NCI-H69 (cell line): ENCODE results near the gene EIF2AK2.

ENCODE experiments used
- DNase-seq: peaks from one replicate; lab custom pipeline; 2025; lab: John Stamatoyannopoulos, UW

EIF2AK2 gene

DNA sequence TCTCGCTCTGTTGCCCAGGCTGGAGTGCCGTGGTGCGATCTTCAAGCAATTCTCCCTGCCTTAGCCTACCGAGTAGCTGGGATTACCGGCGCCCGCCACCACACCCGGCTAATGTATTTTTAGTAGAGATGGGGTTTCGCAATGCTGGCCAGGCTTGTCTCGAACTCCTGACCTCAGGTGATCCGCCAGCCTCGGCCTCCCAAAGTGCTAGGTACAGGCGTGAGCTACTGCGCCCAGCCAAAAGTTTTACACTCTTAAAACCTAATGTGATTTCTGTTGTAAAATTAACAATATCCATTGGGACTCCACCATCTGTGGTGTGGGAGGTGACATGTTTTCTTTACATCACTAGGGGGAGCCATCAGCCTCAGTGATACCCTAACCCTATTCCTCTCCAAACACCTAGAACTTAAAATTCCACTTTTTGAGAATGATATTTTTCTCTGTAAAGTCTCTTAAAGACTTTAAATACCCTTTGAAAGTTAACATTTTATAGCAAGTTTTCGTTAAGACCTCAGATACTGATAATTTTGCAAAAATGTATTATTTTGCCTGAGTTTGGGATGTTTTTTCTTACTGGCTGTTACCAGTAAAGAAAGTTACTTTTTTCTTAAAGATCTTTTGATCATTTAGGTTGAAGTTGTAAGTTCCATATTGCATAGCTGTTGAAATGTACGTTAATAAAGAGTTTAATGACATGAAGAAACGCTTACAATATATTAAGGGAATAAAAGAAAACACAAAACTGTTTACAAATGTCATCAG, 11.6 kb upstream of the EIF2AK2 start:
- peak; percentile 47 for DNase-seq

- DNase-seq: no peak
Measured at GRCh38 chr2:37167636-37168180, 10.9 kb upstream of the EIF2AK2 start.

DNA sequence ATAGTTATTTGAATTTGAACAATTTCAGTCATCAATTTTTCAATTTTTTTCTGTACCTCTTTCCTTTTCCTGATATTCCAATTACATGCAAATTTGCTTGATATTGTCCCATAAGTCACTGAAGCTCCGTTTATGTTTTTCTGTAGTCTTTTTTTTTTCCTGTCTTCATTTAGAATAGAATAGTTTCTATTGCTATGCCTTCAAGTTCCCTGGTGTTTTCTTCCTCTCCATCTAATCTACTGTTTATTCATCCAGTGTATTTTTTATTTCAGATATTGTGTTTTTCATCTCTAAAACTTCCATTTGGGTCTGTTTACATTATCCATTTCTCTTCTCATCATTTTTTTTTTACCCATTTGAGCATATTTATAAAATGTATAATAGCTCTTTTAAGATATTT, 8.0 kb upstream of the EIF2AK2 start:
- no peak for DNase-seq

- peak; percentile 46 for DNase-seq
Measured at GRCh38 chr2:37156071-37156856, 516 bp downstream of the EIF2AK2 start.

DNA sequence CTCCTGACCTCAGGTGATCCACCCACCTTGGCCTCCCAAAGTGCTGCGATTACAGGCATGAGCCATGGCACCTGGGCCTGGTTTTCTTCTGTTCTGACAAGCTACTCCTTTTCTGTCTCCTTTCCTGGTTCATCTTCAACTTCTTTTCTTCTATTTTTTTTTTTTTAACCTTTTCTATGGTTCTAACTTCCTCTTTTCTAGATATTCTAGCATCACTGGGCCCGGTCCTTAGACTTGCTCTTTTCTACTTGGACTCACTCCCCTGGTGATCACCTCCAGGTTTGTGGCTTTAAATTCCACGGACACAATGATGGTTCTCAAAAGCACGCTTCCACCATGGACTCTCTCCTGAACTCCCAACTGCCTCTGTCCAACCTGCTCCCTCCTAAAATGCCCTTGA, 2.0 kb downstream of the EIF2AK2 start:
- no peak for DNase-seq

GRCh38 chr2:37153224-37153623, 3.6 kb downstream of the EIF2AK2 start:
- no peak for DNase-seq

DNA sequence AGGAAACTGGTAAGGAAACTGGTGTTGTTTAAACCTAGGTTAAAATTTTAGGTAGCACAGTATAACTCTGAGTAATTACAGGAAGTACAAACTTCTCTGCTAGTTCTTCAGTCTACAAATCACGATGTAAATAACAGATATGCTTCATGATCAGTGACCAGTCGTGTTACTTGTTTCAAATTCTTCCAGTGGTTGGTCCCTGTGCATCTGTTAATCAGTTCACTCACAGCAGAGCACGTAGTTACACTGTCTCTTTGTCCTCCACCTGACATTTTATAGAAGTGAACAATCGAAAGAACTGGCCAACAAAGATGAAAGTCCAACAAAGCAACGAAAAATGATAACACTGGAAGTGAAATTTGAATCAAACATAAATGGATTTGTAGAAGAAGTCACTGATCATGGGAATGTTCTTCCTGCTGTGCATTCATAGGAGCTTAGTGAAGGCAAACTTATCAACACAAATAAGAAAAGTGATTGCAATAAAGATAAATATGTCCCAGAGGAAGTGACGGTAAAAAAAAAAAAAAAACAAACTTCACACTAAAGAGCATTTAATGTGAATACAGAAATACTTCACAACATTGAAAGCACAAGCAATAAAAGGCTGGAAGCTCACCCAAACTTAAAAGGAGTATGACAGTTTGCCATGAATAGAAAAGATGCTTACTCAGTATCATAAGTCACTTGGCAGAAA, 7.0 kb downstream of the EIF2AK2 start:
- DNase-seq: no peak

DNA sequence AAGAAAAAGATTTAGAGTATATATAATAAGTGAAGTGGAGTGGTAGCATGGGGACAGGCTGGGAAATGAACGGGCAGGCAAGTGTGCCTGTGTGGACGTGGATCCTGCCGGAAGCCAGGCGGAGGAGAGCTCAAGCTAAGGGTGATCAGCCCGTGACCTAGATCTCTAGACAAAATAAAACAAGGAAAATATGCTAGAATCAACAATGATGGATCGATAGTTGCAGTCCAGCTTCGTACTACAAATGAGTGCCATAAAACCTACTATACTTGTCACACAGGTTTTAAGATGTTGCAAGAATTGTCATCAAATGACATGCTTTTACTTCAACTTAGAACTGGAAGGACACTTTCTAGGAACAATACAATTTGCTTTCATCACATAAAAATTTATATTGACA, 8.5 kb downstream of the EIF2AK2 start:
- no peak for DNase-seq

DNA sequence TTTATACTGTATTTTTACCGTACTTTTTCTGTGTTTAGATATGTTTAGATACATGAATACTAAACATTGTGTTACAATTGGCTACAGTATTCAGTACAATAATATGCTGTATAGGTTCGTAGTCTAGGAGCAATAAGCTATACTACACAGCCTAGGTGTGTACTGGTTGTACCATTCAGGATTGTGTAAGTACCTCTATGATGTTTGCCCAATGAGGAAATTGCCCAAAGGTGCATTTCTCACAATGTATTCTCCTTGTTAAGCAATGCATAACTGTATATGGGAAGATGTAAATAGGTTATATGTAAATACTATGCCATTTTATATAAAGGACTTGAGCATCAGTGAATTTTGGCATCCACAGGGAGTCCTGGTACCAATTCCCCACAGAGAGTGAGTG, 10.7 kb downstream of the EIF2AK2 start:
- no peak for DNase-seq

DNA sequence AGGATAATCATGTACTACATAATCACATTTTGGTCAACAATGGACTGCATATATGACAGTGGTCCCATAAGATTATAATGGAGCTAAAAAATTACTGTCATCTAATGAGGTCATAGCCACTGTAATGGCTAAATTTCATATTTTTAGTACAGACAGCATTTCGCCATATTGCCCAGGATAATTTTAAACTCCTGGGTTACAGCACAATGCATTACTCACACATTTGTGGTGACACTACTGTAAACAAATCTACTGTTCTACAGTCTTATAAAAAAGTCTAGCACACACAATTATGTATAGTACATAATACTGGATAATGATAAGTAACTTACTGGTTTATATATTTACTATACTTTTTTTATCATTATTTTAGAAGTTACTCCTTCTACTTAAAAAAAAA, 12.8 kb downstream of the EIF2AK2 start:
- DNase-seq: no peak

DNA sequence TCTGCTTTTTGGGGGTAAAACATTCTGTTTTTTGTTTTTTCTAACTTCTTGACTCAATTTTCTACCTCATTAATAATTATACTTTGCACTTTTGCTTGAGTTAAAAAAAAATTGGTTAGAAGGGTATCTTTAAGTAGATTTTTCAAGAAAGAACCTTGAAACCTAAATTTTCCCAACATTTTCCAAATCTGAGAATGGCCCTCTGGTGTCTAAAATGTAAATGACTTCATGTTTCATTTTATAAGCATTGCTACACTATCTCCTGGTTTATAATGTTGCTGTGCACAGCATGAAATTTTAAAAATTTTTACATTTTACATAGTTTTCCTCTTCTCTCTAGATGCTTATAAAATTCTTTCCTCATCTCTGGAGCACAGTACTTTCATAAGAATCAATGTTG, 14.2 kb downstream of the EIF2AK2 start:
- no peak for DNase-seq

DNA sequence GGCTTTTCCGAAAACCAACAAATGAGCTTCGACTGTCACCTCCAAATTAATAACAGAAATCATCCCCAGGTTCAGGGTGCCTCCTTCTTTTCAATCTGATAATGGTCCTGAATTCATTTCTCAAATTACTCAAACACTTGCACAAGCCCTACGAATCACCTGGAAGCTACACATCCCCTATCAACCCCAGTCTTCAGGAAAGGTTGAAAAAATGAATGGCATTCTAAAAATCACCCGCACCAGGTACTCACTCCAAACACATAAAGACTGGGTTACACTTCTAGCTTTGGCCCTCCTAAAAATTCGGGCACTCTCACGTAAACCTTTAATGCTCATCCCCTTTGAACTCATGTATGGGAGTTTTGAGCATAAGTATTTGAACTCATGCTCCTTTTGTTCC, 23.9 kb downstream of the EIF2AK2 start:
- DNase-seq: no peak

DNA sequence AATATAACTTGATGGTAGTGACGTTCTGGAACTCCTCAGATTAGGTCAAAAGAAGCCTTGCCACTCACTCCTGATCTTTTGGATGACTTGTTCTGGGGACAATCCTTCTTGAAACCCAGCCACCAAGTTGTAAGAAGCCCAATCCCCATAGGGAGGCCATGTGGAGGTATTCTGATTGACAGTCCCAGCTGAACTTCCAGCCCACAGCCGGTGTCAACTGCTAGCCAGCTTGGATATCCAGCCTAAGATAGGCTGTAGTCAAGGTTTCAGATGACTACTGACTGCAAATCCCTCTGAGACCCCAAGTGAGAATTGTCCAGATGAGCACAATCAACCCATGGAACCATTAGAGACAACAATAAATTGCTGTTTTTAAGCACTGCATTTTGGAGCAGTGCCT, 31.4 kb downstream of the EIF2AK2 start:
- DNase-seq: no peak

- DNase-seq: no peak
Measured at GRCh38 chr2:37119157-37119556, 37.6 kb downstream of the EIF2AK2 start.

GRCh38 chr2:37117566-37117965, 39.2 kb downstream of the EIF2AK2 start:
- DNase-seq: no peak

DNA sequence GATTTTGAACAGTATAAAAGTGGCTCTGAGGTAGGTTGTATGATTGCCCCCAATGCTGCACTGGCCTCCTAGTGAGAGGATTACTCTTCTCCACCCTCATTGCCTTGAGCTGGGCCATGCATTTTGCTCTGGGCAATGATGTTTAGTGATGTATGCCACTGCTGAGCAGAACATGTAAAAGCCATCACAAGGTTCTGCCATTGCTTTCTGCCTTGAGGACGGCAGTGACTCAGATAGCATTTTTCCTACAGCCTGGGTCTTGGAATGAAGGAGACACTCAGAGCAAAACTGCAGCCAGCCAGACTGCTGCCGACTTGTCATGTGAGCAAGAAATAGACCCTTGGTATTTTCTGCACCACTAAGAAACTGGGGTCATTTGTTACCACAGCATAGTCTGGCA, 44.8 kb downstream of the EIF2AK2 start:
- no peak for DNase-seq

GRCh38 chr2:37110306-37111212, 46.2 kb downstream of the EIF2AK2 start:
- DNase-seq: no peak

DNA sequence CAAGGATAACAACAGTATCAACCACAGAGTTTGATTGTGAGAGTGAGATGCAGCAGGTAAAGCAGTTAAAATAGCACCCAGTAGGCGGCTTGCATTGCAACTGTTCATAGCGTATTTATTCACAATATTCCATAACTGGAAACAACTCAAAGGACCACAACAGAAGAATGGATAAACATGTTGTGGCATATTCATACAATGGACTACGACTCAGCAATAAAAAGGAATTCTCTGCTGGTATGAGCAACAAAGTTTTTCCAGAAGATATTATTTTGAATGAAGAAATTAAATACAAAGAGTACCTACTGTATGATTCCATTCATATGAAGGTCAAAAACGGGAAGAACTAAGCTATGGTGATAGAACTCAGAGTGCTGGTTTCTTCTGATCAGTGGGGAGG, 47.3 kb downstream of the EIF2AK2 start:
- DNase-seq: no peak

GRCh38 chr2:37105150-37105549, 51.6 kb downstream of the EIF2AK2 start:
- no peak for DNase-seq

DNA sequence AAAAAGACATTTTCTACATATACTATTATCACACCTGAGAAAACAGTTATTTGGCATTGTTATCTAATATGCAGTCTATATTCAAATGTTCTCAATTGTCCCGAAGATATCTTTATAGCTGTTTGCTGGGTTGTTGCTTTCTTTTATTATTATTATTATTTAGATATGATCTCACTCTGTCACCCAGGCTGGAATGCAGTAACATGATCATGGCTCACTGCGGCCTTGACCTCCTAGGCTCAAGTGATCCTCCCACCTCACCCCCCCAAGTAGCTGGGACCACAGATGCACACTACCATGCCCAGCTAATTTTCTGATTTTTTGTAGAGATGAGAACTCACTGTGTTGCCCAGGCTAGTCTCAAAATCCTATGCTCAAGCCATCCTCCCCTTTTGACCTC, 52.6 kb downstream of the EIF2AK2 start:
- DNase-seq: no peak

GRCh38 chr2:37102588-37102987, 54.2 kb downstream of the EIF2AK2 start:
- DNase-seq: no peak

GRCh38 chr2:37100054-37100453, 56.7 kb downstream of the EIF2AK2 start:
- no peak for DNase-seq
